Glomerular endothelial cell (primary cell): ENCODE results near the gene ZNF92. TPM values are rescaled to one million over a fixed set of nuclear protein-coding genes. Genes with fewer than 3 reads are reported as not detected.
"Not testable (repeated sequence)": the region's sequence is repeated elsewhere in the genome, so short reads cannot be mapped to it uniquely, and the experiment has no call there.

Experiments used
- DNase-seq: peaks from one replicate; pipeline ENCODE4 v3.0.0-alpha.2; 2011; ENCODE audit warnings: low read depth, low spot score; ENCODE audit errors: extremely low read depth
- total RNA-seq: library from RNA; depleted of rRNA; stranded (reverse); fragments of >200 nt; gene quantifications from 2 replicates; pipeline ENCODE4 v1.2.3, GENCODE V29; 2015

The ZNF92 gene
- total RNA-seq, 1 donor from 2014 or later, result 11.0 TPM

DNA sequence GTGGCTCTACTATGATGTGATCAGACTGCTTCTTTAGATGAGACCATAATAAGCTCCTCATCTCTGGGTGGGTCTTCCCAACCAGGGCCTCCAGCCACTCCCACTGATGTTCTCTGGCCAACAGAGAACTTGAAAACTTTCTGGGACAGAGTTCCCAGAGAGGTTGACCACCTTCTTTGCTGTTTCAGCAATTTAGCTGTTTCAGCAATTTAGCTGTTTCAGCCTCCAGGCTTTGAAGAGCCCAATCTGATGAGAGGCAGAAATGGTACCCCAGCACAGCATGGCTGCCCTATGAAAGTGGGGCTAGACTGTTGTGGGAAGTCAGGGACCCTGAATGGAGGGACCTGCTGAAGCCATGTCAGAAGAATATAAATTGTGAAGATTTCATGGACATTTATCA is 49.0 kb downstream of the ZNF92 start:
- no peak for DNase-seq

DNA sequence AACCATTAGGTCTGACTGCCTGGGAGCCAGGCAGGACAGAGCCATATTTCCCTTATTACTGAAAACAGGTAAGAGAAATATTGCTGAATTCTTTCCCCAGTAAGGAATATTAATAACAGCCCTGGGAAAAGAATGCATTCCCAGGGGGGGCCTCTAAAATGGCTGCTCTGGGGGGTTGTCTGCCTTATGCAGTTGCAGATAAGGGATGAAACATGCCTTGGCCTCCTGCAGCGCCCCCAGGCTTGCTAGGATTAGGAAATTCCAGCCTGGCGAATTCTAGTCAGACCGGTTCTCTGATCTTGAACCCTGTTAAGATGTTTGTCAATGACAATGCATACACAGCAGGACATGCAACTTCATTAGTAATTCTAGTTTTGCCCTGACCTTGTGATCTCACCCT is 49.6 kb downstream of the ZNF92 start:
- DNase-seq, result not testable (repeated sequence)

DNA sequence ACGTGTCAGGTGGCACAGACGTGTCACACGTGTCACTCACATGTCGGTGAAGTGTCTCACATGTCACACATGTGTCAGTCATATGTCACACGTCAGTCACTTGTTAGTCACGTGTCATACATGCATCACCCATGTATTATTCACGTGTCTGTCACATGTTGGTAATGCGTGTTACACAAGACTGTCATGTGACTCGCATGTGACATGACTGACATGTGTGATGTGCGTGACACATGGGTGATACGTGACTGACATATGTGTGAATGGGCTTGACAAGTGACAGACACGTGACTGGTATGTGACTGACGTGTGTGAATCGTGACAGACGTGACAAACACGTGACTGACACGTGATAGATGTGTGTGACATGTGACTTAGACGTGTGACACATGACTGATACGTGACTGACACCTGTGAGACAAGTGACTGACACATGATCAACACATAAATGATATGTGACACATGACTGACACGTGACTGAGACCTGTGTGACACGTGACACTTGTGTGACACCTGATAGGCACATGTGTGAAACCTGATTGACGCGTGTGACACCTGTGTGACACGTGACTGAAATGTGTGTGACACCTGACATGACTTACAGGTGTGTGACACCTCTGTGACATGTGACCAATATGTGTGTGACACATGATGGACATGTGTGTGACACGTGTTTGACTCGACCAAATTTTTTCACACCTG is 56.1 kb downstream of the ZNF92 start:
- DNase-seq, result no peak

DNA sequence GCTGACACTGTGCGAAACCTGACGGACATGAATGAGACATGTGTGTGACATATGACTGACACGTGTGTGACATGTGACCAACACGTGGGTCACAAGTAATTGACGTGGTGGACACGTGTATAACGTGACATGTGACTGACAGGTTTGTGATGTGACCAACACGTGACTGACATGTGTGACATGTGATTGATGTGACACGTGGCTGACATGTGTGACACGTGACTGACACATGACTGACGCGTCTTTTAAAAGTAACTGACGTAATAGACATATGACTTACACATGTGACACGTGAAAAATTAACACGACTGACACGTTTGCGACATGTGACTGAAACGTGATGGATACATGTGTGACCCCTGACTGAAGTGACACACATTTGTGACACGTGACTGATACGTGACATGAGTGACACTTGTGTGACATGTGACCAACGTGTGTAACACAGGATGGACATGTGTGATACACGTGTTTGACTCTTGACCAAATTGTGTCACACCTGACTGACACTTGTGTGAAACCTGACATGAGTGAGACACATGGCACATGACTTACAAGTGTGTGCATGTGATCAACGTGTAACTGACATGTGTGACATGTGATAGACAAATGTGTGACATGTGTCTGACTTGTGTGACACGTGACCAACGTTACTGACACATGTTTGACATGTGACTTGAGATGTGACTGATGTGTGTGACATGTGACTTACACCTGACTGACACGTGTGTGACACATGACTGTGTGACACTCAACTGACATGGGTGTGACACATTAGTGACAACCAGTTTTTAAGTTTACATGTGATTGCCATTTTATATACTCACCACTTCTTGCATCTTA is 56.9 kb downstream of the ZNF92 start:
- no peak for DNase-seq

DNA sequence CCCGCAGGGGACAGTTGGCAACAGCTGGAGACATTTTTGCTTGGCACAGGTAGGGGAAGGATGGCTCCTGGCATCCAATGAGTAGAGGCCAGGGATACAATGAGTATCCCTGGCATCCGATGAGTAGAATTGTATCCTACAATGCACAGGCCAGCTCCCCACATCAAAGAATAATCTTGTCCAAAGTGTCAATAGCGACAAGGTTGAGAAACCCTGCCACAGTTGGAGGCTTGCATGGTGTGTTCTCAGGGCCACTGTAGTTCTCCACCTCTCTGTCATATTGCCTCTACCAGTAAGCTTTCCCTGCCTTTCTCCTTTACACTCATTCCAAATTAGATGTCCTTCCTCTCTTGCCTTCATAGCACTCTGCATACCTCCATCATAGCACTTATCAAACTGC is 60.7 kb downstream of the ZNF92 start:
- DNase-seq, result no peak

DNA sequence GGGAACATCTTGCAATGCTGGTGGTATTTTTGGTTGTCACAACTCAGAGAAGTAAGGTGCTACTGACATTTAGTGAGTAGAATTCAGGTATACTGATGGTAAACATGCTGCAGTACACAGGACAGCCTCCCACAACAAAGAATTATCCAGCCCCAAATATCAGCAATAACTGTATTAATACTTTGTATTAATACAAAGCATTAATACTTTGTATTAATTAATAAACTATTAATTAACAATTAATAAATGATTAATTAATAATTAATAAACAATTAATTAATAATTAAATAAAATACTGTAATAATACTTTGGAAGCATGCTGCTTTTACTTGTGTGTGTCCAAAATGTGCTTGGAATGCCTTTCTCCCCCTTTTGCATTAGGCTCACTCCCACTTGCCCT is 62.5 kb downstream of the ZNF92 start:
- DNase-seq, result no peak

DNA sequence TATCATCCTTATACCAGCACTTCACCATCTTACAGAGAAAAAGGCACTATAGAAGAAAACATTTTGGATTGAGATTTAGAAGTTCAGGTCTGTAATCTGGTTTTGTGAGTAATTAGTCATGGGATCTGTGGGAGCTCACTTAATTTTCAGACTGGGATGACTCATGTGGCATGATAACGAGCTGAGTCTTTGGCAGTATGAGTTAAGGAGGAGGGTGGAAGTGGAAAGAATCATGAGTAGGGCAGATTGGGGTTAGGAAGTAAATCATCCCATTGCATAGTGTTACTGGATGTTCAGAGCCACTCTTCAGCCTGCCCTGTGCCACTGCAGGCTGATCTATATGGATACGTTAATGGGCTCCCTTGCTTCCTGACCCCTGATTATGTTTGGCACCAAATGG is 64.9 kb downstream of the ZNF92 start:
- DNase-seq, result peak; percentile 37

DNA sequence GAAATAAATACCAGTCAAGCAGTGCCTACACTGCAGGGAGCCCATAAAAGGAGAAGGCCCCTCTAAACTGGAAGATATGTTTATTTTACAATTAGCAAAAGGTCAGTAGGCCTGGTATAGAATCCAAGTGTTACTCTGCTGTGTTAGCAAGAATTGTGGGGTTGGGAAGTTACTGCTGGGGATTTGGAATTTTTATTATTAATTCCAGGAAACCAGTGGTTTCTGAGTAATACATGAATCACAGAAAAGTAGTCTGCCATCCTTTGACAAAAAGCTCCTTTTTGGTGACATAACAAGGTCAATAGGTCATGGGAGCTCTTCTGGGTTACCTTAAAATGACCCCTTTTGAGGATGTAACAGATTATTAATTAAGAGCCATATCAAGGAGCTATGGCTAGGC is 67.4 kb downstream of the ZNF92 start:
- DNase-seq, result peak; percentile 48

DNA sequence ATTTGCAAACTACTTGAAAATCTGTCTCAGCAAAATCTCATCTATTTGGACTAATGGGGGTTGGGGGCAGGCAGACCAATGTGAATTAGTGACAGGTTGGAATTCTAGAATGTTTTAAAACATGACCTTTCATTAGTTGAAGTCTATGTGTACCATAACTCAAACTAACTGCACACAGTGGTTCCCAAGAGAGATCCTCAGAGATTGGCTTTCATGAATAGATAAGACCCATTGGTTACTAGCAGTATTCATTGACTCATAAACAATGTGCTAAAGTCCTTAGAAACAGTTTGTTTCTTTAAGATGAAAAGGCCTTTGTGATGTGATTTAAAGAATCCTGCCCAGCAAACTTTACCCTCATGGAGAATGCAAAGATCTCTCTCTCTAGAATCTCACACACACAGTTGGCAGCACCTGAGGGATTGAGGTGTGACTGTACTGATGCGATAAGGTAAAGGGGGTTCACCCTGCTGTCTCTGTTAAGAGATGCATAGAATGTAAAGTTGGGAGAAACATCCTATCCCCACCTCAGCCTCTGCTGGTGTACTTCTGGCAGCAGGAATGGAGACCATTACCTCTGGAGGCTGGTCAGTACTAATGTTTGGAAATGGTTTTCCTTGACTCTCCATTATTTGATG is 70.7 kb downstream of the ZNF92 start:
- DNase-seq, result no peak

DNA sequence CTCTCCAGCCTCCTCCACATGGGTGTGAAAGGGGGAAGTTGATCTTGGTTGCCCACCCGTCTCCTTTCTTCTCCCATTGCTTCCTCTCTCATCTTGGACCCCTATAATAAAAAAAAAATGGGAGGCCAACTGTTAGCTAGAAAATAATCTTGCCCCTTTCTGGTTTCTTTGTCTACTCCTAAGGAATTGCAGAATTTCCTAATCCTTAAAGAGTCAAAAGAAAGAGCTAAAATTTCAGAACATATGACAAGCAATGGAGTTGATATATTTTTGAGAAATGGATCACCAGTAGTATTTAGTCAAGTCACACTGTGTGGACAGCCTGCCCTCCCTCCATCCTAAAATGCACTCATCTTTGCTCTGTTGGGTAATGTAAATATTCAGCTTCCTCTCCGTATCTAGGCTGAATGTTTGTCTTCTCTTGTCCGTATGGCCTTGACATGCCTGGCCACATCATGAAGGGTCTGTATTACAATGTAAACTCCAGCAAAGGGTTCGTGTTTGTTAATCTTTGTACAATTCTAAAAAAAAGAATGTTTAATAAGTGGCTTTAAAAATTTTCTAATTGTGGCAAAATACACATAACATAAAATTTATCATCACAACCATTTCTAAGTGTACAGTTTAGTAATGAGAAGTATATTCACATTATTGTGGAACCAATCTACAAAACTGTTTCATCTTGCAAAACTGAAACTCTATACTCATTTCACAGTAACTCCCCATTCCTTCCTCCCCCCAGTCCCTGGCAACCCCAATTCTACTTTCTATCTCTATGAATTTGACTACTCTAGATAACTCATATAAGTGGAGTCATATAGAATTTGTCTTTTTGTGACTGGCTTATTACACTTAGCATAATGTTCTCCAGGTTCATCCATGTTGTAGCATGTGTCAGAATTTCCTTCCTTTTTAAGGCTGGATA is 71.5 kb downstream of the ZNF92 start:
- no peak for DNase-seq

DNA sequence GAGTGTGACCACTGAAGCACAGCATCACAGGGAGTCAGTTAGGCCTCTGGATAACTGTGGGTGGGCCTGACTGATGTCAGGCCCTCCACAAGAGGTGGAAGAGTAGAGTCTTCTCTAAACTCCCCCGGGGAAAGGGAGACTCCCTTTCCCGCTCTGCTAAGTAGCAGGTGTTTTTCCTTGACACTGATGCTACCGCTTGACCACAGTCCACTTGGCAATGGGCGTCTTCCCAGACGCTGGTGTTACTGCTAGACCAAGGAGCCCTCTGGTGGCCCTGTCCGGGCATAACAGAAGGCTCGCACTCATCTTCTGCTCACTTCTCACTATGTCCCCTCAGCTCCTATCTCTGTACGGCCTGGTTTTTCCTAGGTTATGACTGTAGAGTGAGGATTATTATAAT is 73.4 kb downstream of the ZNF92 start:
- not testable (repeated sequence) for DNase-seq

DNA sequence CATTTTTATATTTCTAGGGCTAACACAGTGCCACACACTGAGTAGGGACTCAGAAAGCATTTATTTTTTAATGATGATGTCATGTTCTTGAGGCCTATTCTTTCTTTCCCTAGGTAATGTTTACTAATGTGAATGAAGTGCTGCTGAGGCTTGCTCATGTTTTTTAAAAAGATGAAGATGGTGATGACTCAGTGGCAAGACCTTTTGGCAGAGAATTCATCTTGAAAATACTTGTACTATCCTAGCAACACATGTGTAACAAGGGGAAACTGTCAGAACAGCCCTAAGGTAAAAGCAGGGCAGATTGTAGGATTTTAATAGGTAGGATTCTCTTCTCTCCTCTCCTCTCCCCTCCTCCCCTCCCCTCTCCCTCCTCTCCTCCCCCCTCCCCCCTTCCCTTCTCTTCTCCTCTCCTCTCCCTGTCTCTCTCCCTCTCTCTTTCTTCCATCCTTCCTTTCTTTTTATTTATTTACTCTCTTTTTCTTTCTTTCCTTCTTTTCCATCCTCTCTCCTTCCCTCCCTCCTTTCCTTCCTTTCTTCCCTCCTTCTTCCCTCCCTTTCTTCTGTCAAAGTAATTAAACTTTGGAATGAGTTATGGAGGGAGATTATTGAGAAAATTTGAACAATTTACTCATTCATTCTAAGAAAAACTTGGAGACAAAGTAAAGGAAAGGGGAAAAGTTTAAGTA is 75.3 kb downstream of the ZNF92 start:
- no peak for DNase-seq

DNA sequence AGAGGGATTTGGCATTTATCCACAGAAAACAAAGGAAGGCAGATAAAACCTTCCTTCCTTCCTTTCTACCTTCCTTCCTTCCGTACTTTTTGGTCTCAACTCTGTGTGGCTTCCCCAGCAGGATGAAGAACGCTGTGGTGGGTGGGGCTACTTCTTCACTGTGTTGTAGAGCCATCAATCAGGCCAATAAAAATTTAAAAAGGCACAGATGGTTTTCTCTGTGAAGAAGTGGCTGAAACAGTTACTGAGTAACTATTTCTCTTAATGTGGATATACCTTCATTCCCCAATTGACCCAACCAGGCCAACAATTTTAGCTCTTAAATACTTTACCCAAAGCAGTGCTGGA is 75.8 kb downstream of the ZNF92 start:
- DNase-seq, result no peak
